H1 (cell line): ENCODE results near the gene SMCHD1. TPM values are rescaled to one million over a fixed set of nuclear protein-coding genes. Genes with fewer than 3 reads are reported as not detected.

ENCODE experiments used
- BRCA1 ChIP-seq: IDR thresholded peaks from 2 replicates; pipeline ENCODE4 v1.6.1; 2012; ENCODE audit warnings: low read depth, low read length, improper control_type of control experiment
- CTBP2 ChIP-seq: IDR thresholded peaks from 2 replicates; pipeline ENCODE4 v1.7.0; 2011; ENCODE audit warnings: borderline replicate concordance, mild to moderate bottlenecking, moderate library complexity, mixed read lengths, low read length; ENCODE audit not compliant: insufficient read depth, insufficient read length
- FOSL1 ChIP-seq: IDR thresholded peaks from 2 replicates; pipeline ENCODE4 v1.6.1; 2011; ENCODE audit warnings: mild to moderate bottlenecking, low read depth, low read length, moderate library complexity; ENCODE audit not compliant: insufficient read depth
- MAFK ChIP-seq: IDR thresholded peaks from 2 replicates; pipeline ENCODE4 v1.6.1; 2012; ENCODE audit warnings: low read depth, mild to moderate bottlenecking, improper control_type of control experiment, low read length
- NRF1 ChIP-seq: IDR thresholded peaks from 2 replicates; pipeline ENCODE4 v1.6.1; 2011; ENCODE audit warnings: mild to moderate bottlenecking, low read depth, low read length, improper control_type of control experiment
- RFX5 ChIP-seq: IDR thresholded peaks from 2 replicates; pipeline ENCODE4 v1.6.1; 2011; ENCODE audit warnings: low read depth, low read length, improper control_type of control experiment, borderline replicate concordance
- RNF2 ChIP-seq: fragments of 200-900, 300-1000 bp; sonication (generic); IDR thresholded peaks from 2 replicates; pipeline ENCODE4 v1.7.1; 2016; ENCODE audit warnings: borderline replicate concordance, low read depth, mild to moderate bottlenecking, antibody characterized with exemption, low read length; ENCODE audit not compliant: poor library complexity, severe bottlenecking; ENCODE audit errors: missing control alignments
- SIX5 ChIP-seq: IDR thresholded peaks from 2 replicates; pipeline ENCODE4 v1.6.1; 2011; ENCODE audit warnings: mild to moderate bottlenecking, low read depth, low read length
- polyA plus RNA-seq, 7 experiments: library from polyadenylated mRNA; depleted of rRNA in 3 of 7; stranded (reverse) in 5 of 7; unstranded in 2 of 7; fragments of >200 nt in 5 of 7; fragments of 200-250 nt in 2 of 7; gene quantifications; 1 replicate in 5 of 7; 2 replicates in 1 of 7; 4 replicates in 1 of 7; pipeline versions ENCODE4 v1.2.1 to v1.2.3, GENCODE V29; 2011 to 2013; ENCODE audit warnings: missing spikeins in 2 of 7, mixed read lengths in 2 of 7
- total RNA-seq: library from RNA; stranded (reverse); fragmentation: NEBNext Ultra II Directional; extraction: Animal tissue kit (Norgen Biotek cat#: 25700); gene quantifications from 2 replicates; pipeline ENCODE4 v1.2.1, GENCODE V29; 2021
- TF ChIP-seq, protein P1 (sequence below): IDR thresholded peaks from 2 replicates; pipeline ENCODE4 v1.6.1; 2012; ENCODE audit warnings: inconsistent platforms
- TF ChIP-seq, protein P2 (sequence below): fragments of 300-600 bp; sonication (generic); IDR thresholded peaks from 2 replicates; pipeline ENCODE4 v1.7.1; 2012; ENCODE audit warnings: low read length, moderate library complexity, mild to moderate bottlenecking, inconsistent platforms; ENCODE audit not compliant: insufficient replicate concordance

The SMCHD1 gene
- total and polyA plus RNA-seq, 2 of the 8 experiments (the other 6 are each of a cell fraction or from before 2014, with no cell fraction given) = 9.3 to 32.0 TPM

DNA sequence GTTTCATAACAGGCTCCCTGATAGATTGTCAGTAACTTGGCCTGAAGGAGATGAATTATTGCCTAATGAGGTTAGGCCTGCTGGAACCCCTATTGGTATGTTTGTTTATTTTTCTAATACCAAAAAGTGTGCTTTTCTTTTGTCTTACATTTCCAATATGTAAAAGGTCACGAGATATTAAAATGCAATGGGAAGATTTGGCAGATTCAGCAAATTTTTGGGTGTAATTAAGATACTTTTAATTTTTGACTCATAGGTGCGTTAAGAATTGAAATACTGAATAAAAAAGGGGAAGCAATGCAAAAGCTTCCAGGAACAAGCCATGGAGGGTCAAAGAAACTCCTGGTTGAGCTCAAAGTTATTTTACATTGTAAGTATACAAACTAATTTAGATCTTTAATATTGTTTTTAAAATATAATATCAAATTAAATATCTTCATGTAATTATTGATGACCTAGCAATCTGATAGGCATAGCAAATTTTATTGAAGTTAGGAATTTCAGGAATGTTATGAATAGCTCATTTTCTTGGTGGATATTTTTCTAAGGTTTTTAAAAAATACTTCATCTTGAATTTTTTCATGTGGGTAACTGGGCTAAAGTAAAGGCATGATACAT is 52.1 kb downstream of the SMCHD1 start (continued):
- TF ChIP-seq RFX5 (no peak), BRCA1 (no peak), SIX5 (no peak), MAFK (no peak), CTBP2 (no peak), FOSL1 (no peak), RNF2 (no peak), NRF1 (no peak)
- TF ChIP-seq, protein P1, sequence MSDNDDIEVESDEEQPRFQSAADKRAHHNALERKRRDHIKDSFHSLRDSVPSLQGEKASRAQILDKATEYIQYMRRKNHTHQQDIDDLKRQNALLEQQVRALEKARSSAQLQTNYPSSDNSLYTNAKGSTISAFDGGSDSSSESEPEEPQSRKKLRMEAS = no peak
- TF ChIP-seq, protein P2, sequence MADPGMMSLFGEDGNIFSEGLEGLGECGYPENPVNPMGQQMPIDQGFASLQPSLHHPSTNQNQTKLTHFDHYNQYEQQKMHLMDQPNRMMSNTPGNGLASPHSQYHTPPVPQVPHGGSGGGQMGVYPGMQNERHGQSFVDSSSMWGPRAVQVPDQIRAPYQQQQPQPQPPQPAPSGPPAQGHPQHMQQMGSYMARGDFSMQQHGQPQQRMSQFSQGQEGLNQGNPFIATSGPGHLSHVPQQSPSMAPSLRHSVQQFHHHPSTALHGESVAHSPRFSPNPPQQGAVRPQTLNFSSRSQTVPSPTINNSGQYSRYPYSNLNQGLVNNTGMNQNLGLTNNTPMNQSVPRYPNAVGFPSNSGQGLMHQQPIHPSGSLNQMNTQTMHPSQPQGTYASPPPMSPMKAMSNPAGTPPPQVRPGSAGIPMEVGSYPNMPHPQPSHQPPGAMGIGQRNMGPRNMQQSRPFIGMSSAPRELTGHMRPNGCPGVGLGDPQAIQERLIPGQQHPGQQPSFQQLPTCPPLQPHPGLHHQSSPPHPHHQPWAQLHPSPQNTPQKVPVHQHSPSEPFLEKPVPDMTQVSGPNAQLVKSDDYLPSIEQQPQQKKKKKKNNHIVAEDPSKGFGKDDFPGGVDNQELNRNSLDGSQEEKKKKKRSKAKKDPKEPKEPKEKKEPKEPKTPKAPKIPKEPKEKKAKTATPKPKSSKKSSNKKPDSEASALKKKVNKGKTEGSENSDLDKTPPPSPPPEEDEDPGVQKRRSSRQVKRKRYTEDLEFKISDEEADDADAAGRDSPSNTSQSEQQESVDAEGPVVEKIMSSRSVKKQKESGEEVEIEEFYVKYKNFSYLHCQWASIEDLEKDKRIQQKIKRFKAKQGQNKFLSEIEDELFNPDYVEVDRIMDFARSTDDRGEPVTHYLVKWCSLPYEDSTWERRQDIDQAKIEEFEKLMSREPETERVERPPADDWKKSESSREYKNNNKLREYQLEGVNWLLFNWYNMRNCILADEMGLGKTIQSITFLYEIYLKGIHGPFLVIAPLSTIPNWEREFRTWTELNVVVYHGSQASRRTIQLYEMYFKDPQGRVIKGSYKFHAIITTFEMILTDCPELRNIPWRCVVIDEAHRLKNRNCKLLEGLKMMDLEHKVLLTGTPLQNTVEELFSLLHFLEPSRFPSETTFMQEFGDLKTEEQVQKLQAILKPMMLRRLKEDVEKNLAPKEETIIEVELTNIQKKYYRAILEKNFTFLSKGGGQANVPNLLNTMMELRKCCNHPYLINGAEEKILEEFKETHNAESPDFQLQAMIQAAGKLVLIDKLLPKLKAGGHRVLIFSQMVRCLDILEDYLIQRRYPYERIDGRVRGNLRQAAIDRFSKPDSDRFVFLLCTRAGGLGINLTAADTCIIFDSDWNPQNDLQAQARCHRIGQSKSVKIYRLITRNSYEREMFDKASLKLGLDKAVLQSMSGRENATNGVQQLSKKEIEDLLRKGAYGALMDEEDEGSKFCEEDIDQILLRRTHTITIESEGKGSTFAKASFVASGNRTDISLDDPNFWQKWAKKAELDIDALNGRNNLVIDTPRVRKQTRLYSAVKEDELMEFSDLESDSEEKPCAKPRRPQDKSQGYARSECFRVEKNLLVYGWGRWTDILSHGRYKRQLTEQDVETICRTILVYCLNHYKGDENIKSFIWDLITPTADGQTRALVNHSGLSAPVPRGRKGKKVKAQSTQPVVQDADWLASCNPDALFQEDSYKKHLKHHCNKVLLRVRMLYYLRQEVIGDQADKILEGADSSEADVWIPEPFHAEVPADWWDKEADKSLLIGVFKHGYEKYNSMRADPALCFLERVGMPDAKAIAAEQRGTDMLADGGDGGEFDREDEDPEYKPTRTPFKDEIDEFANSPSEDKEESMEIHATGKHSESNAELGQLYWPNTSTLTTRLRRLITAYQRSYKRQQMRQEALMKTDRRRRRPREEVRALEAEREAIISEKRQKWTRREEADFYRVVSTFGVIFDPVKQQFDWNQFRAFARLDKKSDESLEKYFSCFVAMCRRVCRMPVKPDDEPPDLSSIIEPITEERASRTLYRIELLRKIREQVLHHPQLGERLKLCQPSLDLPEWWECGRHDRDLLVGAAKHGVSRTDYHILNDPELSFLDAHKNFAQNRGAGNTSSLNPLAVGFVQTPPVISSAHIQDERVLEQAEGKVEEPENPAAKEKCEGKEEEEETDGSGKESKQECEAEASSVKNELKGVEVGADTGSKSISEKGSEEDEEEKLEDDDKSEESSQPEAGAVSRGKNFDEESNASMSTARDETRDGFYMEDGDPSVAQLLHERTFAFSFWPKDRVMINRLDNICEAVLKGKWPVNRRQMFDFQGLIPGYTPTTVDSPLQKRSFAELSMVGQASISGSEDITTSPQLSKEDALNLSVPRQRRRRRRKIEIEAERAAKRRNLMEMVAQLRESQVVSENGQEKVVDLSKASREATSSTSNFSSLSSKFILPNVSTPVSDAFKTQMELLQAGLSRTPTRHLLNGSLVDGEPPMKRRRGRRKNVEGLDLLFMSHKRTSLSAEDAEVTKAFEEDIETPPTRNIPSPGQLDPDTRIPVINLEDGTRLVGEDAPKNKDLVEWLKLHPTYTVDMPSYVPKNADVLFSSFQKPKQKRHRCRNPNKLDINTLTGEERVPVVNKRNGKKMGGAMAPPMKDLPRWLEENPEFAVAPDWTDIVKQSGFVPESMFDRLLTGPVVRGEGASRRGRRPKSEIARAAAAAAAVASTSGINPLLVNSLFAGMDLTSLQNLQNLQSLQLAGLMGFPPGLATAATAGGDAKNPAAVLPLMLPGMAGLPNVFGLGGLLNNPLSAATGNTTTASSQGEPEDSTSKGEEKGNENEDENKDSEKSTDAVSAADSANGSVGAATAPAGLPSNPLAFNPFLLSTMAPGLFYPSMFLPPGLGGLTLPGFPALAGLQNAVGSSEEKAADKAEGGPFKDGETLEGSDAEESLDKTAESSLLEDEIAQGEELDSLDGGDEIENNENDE = no peak
